NOMO-1 treated with dmso at 0.1 percent for 144 hours (cell line): ENCODE measurements around the gene IQSEC1.

Experiments used
- DNase-seq: peaks from one replicate; lab custom pipeline; 2025; ENCODE audit not compliant: unreplicated experiment; lab: John Stamatoyannopoulos, UW

The IQSEC1 gene

GRCh38 chr3:12972781-12973702 lies 100.2 kb downstream of the IQSEC1 start:
- DNase-seq: no peak

GRCh38 chr3:12972043-12972442 lies 101.2 kb downstream of the IQSEC1 start:
- no peak for DNase-seq

- DNase-seq: no peak
Observed at GRCh38 chr3:12970684-12971083, 102.5 kb downstream of the IQSEC1 start.

- no peak for DNase-seq
Observed at GRCh38 chr3:12969486-12969885, 103.7 kb downstream of the IQSEC1 start.

- no peak for DNase-seq
Observed at GRCh38 chr3:12968541-12968940, 104.7 kb downstream of the IQSEC1 start.

- peak; percentile 79 for DNase-seq
Observed at GRCh38 chr3:12967606-12968351, 105.5 kb downstream of the IQSEC1 start.

GRCh38 chr3:12966847-12967605 lies 106.2 kb downstream of the IQSEC1 start:
- no peak for DNase-seq

- DNase-seq: no peak
Observed at GRCh38 chr3:12965999-12966846, 107.0 kb downstream of the IQSEC1 start.

- DNase-seq: no peak
Observed at GRCh38 chr3:12964711-12965612, 108.3 kb downstream of the IQSEC1 start.

GRCh38 chr3:12963922-12964701 lies 109.1 kb downstream of the IQSEC1 start:
- no peak for DNase-seq

GRCh38 chr3:12963231-12963896 lies 109.9 kb downstream of the IQSEC1 start:
- no peak for DNase-seq

- no peak for DNase-seq
Observed at GRCh38 chr3:12962292-12962691, 110.9 kb downstream of the IQSEC1 start.

GRCh38 chr3:12961697-12962036 lies 111.6 kb downstream of the IQSEC1 start:
- DNase-seq: no peak

- DNase-seq: no peak
Observed at GRCh38 chr3:12961007-12961696, 112.1 kb downstream of the IQSEC1 start.

- DNase-seq: no peak
Observed at GRCh38 chr3:12960497-12960896, 112.7 kb downstream of the IQSEC1 start.

GRCh38 chr3:12959838-12960378 lies 113.3 kb downstream of the IQSEC1 start:
- peak; percentile 78 for DNase-seq

GRCh38 chr3:12959410-12959809 lies 113.8 kb downstream of the IQSEC1 start:
- no peak for DNase-seq
